H1 (cell line): ENCODE results near the gene NAT10. TPM values are rescaled to one million over a fixed set of nuclear protein-coding genes. Genes with fewer than 3 reads are reported as not detected.

Source experiments
- CTBP2 ChIP-seq: IDR thresholded peaks from 2 replicates; pipeline ENCODE4 v1.7.0; 2011; ENCODE audit warnings: borderline replicate concordance, mild to moderate bottlenecking, moderate library complexity, mixed read lengths, low read length; ENCODE audit not compliant: insufficient read depth, insufficient read length
- KDM4A ChIP-seq: IDR thresholded peaks from one replicate; pipeline ENCODE4 v1.7.1; 2012; ENCODE audit warnings: low read depth, mild to moderate bottlenecking, moderate library complexity, low read length, inconsistent platforms; ENCODE audit not compliant: severe bottlenecking
- TCF12 ChIP-seq: IDR thresholded peaks from 2 replicates; pipeline ENCODE4 v1.6.1; 2011; ENCODE audit warnings: low read depth, mild to moderate bottlenecking, low read length
- USF2 ChIP-seq: IDR thresholded peaks from 2 replicates; pipeline ENCODE4 v1.6.1; 2011; ENCODE audit warnings: low read length, improper control_type of control experiment
- polyA plus RNA-seq, 7 experiments: library from polyadenylated mRNA; depleted of rRNA in 3 of 7; stranded (reverse) in 5 of 7; unstranded in 2 of 7; fragments of >200 nt in 5 of 7; fragments of 200-250 nt in 2 of 7; gene quantifications; 1 replicate in 5 of 7; 2 replicates in 1 of 7; 4 replicates in 1 of 7; pipeline versions ENCODE4 v1.2.1 to v1.2.3, GENCODE V29; 2011 to 2013; ENCODE audit warnings: missing spikeins in 2 of 7, mixed read lengths in 2 of 7
- total RNA-seq: library from RNA; stranded (reverse); fragmentation: NEBNext Ultra II Directional; extraction: Animal tissue kit (Norgen Biotek cat#: 25700); gene quantifications from 2 replicates; pipeline ENCODE4 v1.2.1, GENCODE V29; 2021

The NAT10 gene
- total and polyA plus RNA-seq, 2 of the 8 experiments (the other 6 are each of a cell fraction or from before 2014, with no cell fraction given), result 66.3 to 89.6 TPM

GRCh38 chr11:34134765-34135164 is 29.3 kb downstream of the NAT10 start (continued):
- TF ChIP-seq CTBP2 (no peak), USF2 (no peak), KDM4A (no peak), TCF12 (no peak)
- TF ChIP-seq, all 59 proteins: peak for 0
